Left ventricle myocardium inferior (tissue), 1 donor: ENCODE data around the gene PODN. TPM values are rescaled to one million over a fixed set of nuclear protein-coding genes. Genes with fewer than 3 reads are reported as not detected.

ENCODE experiments used
- DNase-seq: peaks from one replicate; pipeline ENCODE4 v3.0.0-alpha.2; 2020
- H3K27ac ChIP-seq: fragments of 200-600 bp; replicated peaks from 2 replicates; pipeline ENCODE4 v1.8.0; 2021
- H3K27me3 ChIP-seq: fragments of 200-600 bp; 2 replicates; pipeline ENCODE4 v1.8.0; 2021; ENCODE audit warnings: low read depth
- H3K36me3 ChIP-seq: fragments of 200-600 bp; 2 replicates; pipeline ENCODE4 v1.8.0; 2021
- H3K4me1 ChIP-seq: fragments of 200-600 bp; 2 replicates; pipeline ENCODE4 v1.8.0; 2021
- H3K4me3 ChIP-seq: fragments of 200-600 bp; 2 replicates; pipeline ENCODE4 v1.8.0; 2021; ENCODE audit warnings: mild to moderate bottlenecking, moderate library complexity
- H3K9me3 ChIP-seq: fragments of 200-600 bp; replicated peaks from 2 replicates; pipeline ENCODE4 v1.8.0; 2021
- intact Hi-C: fragments of 100-400 bp; cut with micrococcal nuclease; formaldehyde crosslinking; loops from one replicate; pipeline ENCODE4 v1.11.0; 2022
- total RNA-seq: library from RNA; stranded (reverse); fragmentation: NEBNext Ultra II Directional; extraction: Animal tissue kit (Norgen Biotek cat#: 25700); gene quantifications from one replicate; pipeline ENCODE4 v1.2.1, GENCODE V29; 2021
- TF ChIP-seq, protein P1 (sequence below): fragments of 200-600 bp; IDR thresholded peaks from 2 replicates; pipeline ENCODE4 v1.8.0; 2021; ENCODE audit warnings: antibody characterized with exemption, mild to moderate bottlenecking, borderline replicate concordance
- donor health status: DM: no; HTN: yes; CAD: no; lungs with severe emphysema.

PODN gene
- total RNA-seq, 1 donor from 2014 or later: 22.9 TPM

DNA sequence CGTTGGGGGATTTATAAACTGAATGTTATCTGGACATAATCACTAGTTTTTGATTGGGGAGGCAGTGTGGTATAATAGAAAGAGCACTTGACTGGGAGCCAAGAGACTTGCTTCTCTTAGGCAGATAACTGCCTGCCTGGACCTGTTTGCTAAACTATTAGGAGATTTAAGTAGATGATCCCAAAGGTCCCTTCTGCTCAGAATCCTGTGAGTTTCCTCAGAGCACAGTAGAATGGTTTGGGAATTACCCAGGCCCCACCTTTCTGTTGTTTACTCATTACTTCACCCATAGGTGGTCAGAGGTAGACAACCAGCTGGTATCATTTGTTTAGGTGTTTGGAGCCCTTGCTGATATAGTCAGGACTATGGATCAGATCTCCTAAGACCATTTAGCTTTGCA, 10.3 kb upstream of the PODN start:
- intact Hi-C loops: no loop called here
- DNase-seq: no peak
- Histone ChIP-seq H3K27me3 (no peaks in the 10 kb centered on the region), H3K9me3 (no peaks in the 10 kb centered on the region), H3K27ac (no peak overlapping the region), H3K4me1 (peaks cover 44% of the 10 kb centered on the region), H3K4me3 (no peak overlapping the region), H3K36me3 (peaks cover 38% of the 10 kb centered on the region)
- TF ChIP-seq, protein P1, sequence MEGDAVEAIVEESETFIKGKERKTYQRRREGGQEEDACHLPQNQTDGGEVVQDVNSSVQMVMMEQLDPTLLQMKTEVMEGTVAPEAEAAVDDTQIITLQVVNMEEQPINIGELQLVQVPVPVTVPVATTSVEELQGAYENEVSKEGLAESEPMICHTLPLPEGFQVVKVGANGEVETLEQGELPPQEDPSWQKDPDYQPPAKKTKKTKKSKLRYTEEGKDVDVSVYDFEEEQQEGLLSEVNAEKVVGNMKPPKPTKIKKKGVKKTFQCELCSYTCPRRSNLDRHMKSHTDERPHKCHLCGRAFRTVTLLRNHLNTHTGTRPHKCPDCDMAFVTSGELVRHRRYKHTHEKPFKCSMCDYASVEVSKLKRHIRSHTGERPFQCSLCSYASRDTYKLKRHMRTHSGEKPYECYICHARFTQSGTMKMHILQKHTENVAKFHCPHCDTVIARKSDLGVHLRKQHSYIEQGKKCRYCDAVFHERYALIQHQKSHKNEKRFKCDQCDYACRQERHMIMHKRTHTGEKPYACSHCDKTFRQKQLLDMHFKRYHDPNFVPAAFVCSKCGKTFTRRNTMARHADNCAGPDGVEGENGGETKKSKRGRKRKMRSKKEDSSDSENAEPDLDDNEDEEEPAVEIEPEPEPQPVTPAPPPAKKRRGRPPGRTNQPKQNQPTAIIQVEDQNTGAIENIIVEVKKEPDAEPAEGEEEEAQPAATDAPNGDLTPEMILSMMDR: no peak

DNA sequence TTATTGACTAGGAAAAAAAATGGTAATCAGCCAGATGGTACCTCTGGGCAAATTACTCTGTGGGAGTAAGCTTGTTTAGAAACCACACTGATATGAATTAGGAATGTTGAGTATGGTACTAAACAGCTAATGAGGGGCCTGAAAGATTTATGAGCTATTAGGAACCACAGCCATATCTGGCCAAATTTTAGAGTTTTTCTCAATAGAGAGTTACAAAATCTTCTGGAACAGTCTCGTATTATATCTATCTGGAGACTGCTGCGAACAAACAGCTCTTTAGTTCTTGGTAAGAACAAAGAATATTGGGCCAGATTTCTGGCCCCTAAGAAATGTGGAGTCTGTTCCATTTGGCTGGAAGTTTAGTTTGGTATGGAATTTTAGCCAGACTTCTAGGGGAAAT, 4.9 kb upstream of the PODN start:
- intact Hi-C loops: no loop called here
- TF ChIP-seq, protein P1: no peak
- H3K4me1 ChIP-seq: peaks cover 37% of the 10 kb centered on the region
- peak overlapping the region; percentile 60 for H3K27ac ChIP-seq
- H3K27me3 ChIP-seq: peaks cover 15% of the 10 kb centered on the region
- no peaks in the 10 kb centered on the region for H3K9me3 ChIP-seq
- peaks cover 16% of the 10 kb centered on the region for H3K36me3 ChIP-seq
- no peak overlapping the region for H3K4me3 ChIP-seq
- DNase-seq: no peak

DNA sequence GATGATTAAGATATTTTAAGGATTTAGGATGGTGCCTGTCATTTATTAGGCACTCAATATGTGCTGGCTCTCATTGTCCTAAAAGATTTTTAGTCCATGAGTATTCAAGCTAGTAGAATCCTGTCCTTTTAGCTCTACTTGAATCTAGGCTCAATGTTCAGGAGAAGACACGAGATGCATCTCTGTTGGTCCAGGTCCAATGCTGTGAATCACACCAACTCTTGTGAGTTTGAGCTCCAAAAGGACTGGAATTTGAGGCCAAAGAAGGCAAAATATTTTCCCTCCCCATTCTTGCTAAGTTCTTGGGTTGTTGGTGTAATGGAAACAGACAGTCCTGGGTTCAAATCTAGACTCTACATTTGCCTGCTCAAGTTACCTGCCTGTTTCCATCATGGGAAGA, 1.4 kb upstream of the PODN start:
- TF ChIP-seq, protein P1: no peak
- intact Hi-C loops: no loop called here
- no peak for DNase-seq
- H3K27me3 ChIP-seq: peaks cover 29% of the 10 kb centered on the region
- H3K9me3 ChIP-seq: no peaks in the 10 kb centered on the region
- no peaks in the 10 kb centered on the region for H3K36me3 ChIP-seq
- H3K27ac ChIP-seq: peak overlapping the region; percentile 83
- peaks cover 50% of the 10 kb centered on the region for H3K4me1 ChIP-seq
- no peak overlapping the region for H3K4me3 ChIP-seq

DNA sequence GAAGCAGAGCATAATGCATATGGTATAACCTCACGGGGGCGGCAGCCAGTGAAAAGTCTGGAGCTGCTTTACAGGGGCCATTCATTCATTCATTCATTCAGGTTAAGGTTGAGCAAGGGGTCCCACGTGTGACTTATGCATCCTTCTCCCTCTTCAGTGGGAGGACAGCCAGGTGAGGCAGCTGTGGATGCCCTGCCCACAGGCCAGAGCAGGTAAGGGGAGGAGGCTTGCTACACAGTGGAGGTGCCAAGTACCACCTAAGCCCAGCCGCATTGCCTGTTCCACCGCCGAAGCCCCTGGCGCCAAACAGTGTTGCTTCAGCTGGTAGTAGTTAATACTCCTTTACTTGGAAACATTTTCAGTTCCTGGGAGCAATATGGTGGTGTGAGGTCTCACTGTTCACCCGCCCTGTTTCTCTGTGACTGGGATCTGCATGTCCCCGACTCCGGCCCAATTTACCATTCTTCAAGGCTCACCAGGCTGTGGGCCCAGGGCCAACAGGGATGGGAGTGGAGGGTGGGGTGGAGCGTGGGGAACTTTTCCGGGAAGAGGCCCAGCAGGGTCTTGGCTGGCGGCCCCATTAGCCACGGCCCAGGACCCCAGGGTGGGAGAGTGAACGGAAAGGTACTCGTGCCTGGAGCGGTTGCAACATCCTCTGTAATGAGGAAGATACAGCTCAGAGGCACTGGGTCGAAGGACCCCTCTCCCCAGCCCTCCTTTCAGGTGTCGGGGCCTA, 722 bp upstream of the PODN start:
- peak; percentile 72 for DNase-seq
- intact Hi-C loops: no loop called here
- no peaks in the 10 kb centered on the region for H3K36me3 ChIP-seq
- no peaks in the 10 kb centered on the region for H3K9me3 ChIP-seq
- H3K27me3 ChIP-seq: peaks cover 29% of the 10 kb centered on the region
- peak overlapping the region; percentile 77 for H3K4me3 ChIP-seq
- H3K4me1 ChIP-seq: peaks cover 50% of the 10 kb centered on the region
- H3K27ac ChIP-seq: peak overlapping the region; percentile 83
- TF ChIP-seq, protein P1: no peak

DNA sequence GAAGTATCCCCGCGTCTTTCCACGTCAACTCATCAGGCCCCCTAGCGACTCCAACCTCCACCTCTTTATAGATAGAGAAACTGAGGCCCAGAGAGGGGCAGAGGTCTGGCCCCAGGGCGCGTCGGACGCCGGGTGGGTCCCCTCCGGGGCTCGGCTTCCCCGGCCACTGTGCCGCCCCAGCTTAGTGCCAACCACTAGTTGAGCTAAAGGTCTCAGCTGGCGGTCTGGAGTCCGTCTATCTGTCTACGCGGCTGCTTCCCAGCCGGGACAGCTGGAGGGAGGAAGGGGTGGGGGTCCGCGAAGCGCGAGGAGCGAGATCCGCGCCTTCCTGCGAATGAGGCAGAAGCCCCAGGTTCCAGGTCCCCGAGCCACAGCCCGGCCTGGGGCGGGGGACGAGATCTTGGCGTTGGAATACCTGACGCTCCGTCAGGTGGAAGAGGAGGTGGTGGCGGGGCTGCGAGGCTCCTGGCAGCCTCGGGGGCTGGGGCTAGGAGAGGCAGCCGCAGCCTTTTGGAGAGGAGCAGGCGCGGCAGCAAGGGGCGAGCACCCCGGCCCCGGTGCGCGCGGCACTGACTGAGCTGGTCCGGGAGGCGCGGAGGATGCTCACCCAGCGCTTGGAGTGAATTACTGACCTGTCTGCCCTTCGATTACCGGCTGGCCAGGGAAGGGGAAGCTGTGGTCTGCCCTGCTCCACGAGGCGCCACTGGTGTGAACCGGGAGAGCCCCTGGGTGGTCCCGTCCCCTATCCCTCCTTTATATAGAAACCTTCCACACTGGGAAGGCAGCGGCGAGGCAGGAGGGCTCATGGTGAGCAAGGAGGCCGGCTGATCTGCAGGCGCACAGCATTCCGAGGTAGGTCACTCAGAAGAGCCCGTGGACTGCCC, 937 bp downstream of the PODN start:
- DNase-seq: peak; percentile 12
- TF ChIP-seq, protein P1: no peak
- Histone ChIP-seq H3K36me3 (no peaks in the 10 kb centered on the region), H3K9me3 (no peaks in the 10 kb centered on the region), H3K4me1 (peaks cover 47% of the 10 kb centered on the region), H3K4me3 (peak overlapping the region; percentile 77), H3K27ac (peak overlapping the region; percentile 83), H3K27me3 (peaks cover 29% of the 10 kb centered on the region)
- intact Hi-C loops: no loop called here
